GM19099 (cell line): ENCODE data around the gene MGMT.

ENCODE experiments used
- POLR2A ChIP-seq: IDR thresholded peaks from 3 replicates; pipeline ENCODE4 v1.6.1; 2011; ENCODE audit warnings: low read depth; ENCODE audit not compliant: insufficient read length; ENCODE audit errors: extremely low read depth

MGMT gene

GRCh38 chr10:129641351-129641750, 174.3 kb downstream of the MGMT start:
- TF ChIP-seq POLR2A, result no peak

GRCh38 chr10:129641982-129642381, 174.9 kb downstream of the MGMT start:
- no peak for TF ChIP-seq POLR2A

GRCh38 chr10:129642427-129642826, 175.4 kb downstream of the MGMT start:
- no peak for TF ChIP-seq POLR2A

- TF ChIP-seq POLR2A, result no peak
Observed at GRCh38 chr10:129643266-129643665, 176.2 kb downstream of the MGMT start.

GRCh38 chr10:129645487-129645886, 178.4 kb downstream of the MGMT start:
- TF ChIP-seq POLR2A, result no peak

- no peak for TF ChIP-seq POLR2A
Observed at GRCh38 chr10:129646973-129647372, 179.9 kb downstream of the MGMT start.

GRCh38 chr10:129647590-129647989, 180.5 kb downstream of the MGMT start:
- no peak for TF ChIP-seq POLR2A

GRCh38 chr10:129648856-129649255, 181.8 kb downstream of the MGMT start:
- TF ChIP-seq POLR2A, result no peak

GRCh38 chr10:129652021-129652420, 185.0 kb downstream of the MGMT start:
- TF ChIP-seq POLR2A, result no peak

GRCh38 chr10:129652521-129653201, 185.6 kb downstream of the MGMT start:
- no peak for TF ChIP-seq POLR2A

- TF ChIP-seq POLR2A, result no peak
Observed at GRCh38 chr10:129653428-129653827, 186.4 kb downstream of the MGMT start.

GRCh38 chr10:129653861-129654260, 186.8 kb downstream of the MGMT start:
- TF ChIP-seq POLR2A, result no peak

GRCh38 chr10:129654461-129654860, 187.4 kb downstream of the MGMT start:
- no peak for TF ChIP-seq POLR2A

GRCh38 chr10:129655007-129655678, 188.1 kb downstream of the MGMT start:
- TF ChIP-seq POLR2A, result no peak

- TF ChIP-seq POLR2A, result no peak
Observed at GRCh38 chr10:129655679-129656031, 188.6 kb downstream of the MGMT start.

- no peak for TF ChIP-seq POLR2A
Observed at GRCh38 chr10:129656642-129657041, 189.6 kb downstream of the MGMT start.
